SK-N-SH treated with all-trans-retinoic acid at 6 μM for 48 hours (cell line): ENCODE measurements around the gene EVA1C.
"Not testable (repeated sequence)": the region's sequence is repeated elsewhere in the genome, so short reads cannot be mapped to it uniquely, and the experiment has no call there.

Source experiments
- ATAC-seq: fragments of 200-7000 bp; cut with Tn5 transposase; 3 replicates; pipeline ENCODE4 v1.9.1; 2020; ENCODE audit warnings: mild to moderate bottlenecking, moderate library complexity
- ARNTL ChIP-seq: fragments of 450-650 bp; formaldehyde crosslinking; IDR thresholded peaks from 2 replicates; pipeline ENCODE4 v1.5.0; 2020; ENCODE audit warnings: low read depth, mild to moderate bottlenecking, moderate library complexity, borderline replicate concordance
- BACH2 ChIP-seq: fragments of 250-450 bp; sonication (Bioruptor Pico); IDR thresholded peaks from 2 replicates; pipeline ENCODE4 v1.9.0; 2021; ENCODE audit warnings: mild to moderate bottlenecking, borderline replicate concordance
- CREB5 ChIP-seq: fragments of 250-450 bp; sonication (Bioruptor Pico); IDR thresholded peaks from 2 replicates; pipeline ENCODE4 v1.5.1; 2020; ENCODE audit warnings: low read depth, mild to moderate bottlenecking, moderate library complexity
- CSDC2 ChIP-seq: fragments of 250-450 bp; sonication (Bioruptor Pico); IDR thresholded peaks from 2 replicates; pipeline ENCODE4 v1.5.0; 2020; ENCODE audit warnings: mild to moderate bottlenecking, moderate library complexity
- CSRNP3 ChIP-seq: fragments of 250-450 bp; sonication (Bioruptor Pico); IDR thresholded peaks from 2 replicates; pipeline ENCODE4 v1.5.1; 2021; ENCODE audit warnings: mild to moderate bottlenecking, moderate library complexity
- ESRRG ChIP-seq: fragments of 250-450 bp; sonication (Bioruptor Pico); IDR thresholded peaks from 2 replicates; pipeline ENCODE4 v1.6.1; 2021; ENCODE audit warnings: mild to moderate bottlenecking
- GLIS3 ChIP-seq: fragments of 250-450 bp; sonication (Bioruptor Pico); IDR thresholded peaks from 2 replicates; pipeline ENCODE4 v1.5.0; 2020; ENCODE audit warnings: mild to moderate bottlenecking, moderate library complexity
- ISL1 ChIP-seq: fragments of 250-450 bp; sonication (Bioruptor Pico); IDR thresholded peaks from 2 replicates; pipeline ENCODE4 v2.1.2; 2022; ENCODE audit warnings: mild to moderate bottlenecking, moderate library complexity
- POU6F1 ChIP-seq: fragments of 250-450 bp; sonication (Bioruptor Pico); IDR thresholded peaks from 2 replicates; pipeline ENCODE4 v1.8.0; 2021; ENCODE audit warnings: low read depth, mild to moderate bottlenecking, moderate library complexity, borderline replicate concordance
- PPARA ChIP-seq: fragments of 250-450 bp; sonication (Bioruptor Pico); IDR thresholded peaks from 2 replicates; pipeline ENCODE4 v1.5.0; 2020; ENCODE audit warnings: mild to moderate bottlenecking, borderline replicate concordance
- SNAI2 ChIP-seq: fragments of 250-450 bp; sonication (Bioruptor Pico); IDR thresholded peaks from 2 replicates; pipeline ENCODE4 v1.5.0; 2020; ENCODE audit warnings: mild to moderate bottlenecking, moderate library complexity
- TCF4 ChIP-seq: fragments of 250-450 bp; sonication (Bioruptor Pico); IDR thresholded peaks from 2 replicates; pipeline ENCODE4 v1.8.0; 2021; ENCODE audit warnings: mild to moderate bottlenecking, moderate library complexity, borderline replicate concordance
- TOX ChIP-seq: fragments of 250-450 bp; sonication (Bioruptor Pico); IDR thresholded peaks from 2 replicates; pipeline ENCODE4 v1.8.0; 2021; ENCODE audit warnings: mild to moderate bottlenecking, moderate library complexity, borderline replicate concordance
- ZC3H10 ChIP-seq: fragments of 250-450 bp; sonication (Bioruptor Pico); IDR thresholded peaks from 2 replicates; pipeline ENCODE4 v1.5.1; 2021; ENCODE audit warnings: mild to moderate bottlenecking, moderate library complexity
- ZFP3 ChIP-seq: fragments of 250-450 bp; sonication (Bioruptor Pico); IDR thresholded peaks from 2 replicates; pipeline ENCODE4 v1.5.0; 2020; ENCODE audit warnings: mild to moderate bottlenecking, moderate library complexity
- ZNF565 ChIP-seq: fragments of 450-650 bp; formaldehyde crosslinking; conservative IDR thresholded peaks from 2 replicates; pipeline ENCODE4 v1.5.0; 2020; ENCODE audit warnings: low read depth, mild to moderate bottlenecking, moderate library complexity
- ZNF70 ChIP-seq: fragments of 450-650 bp; formaldehyde crosslinking; IDR thresholded peaks from 2 replicates; pipeline ENCODE4 v1.5.0; 2020; ENCODE audit warnings: mild to moderate bottlenecking, moderate library complexity
- ZNF8 ChIP-seq: fragments of 450-650 bp; formaldehyde crosslinking; IDR thresholded peaks from 2 replicates; pipeline ENCODE4 v1.5.0; 2020; ENCODE audit warnings: mild to moderate bottlenecking, moderate library complexity
- TF ChIP-seq, protein P1 (sequence below): fragments of 250-450 bp; sonication (Bioruptor Pico); IDR thresholded peaks from 2 replicates; pipeline ENCODE4 v1.5.0; 2020; ENCODE audit warnings: mild to moderate bottlenecking, moderate library complexity
- TF ChIP-seq, protein P2 (sequence below): fragments of 250-450 bp; sonication (Bioruptor Pico); IDR thresholded peaks from 2 replicates; pipeline ENCODE4 v1.8.0; 2020; ENCODE audit warnings: mild to moderate bottlenecking, moderate library complexity, borderline replicate concordance

EVA1C gene

DNA sequence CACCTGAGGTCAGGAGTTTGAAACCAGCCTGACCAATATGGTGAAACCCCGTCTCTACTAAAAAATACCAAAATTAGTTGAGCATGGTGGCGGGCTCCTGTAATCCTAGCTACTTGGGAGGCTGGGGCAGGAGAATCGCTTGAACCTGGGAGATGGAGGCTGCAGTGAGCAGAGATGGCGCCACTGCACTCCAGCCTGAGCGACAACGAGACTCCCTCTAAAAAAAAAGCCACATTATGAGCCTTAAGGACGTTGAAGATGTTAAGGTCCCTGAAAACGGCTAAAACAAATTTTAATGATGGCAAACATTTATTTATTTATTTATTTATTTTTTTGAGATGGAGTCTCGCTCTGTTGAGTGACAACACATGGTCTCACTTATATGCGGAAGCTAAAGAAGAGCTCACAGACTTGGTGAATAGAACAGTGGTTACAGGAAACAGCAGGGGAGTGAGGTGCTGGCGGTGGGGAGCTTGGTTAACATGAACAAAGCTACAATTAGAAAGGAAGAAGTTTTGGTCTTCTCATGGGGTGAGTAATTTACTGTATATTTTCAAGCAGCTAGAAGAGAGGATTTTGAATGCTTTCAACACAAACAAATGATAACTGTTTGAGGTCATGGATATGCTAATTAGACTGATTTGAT lies 125.8 kb downstream of the EVA1C start:
- no peak for ATAC-seq
- no peak for TF ChIP-seq CSRNP3
- no peak for TF ChIP-seq CSDC2 (CRISPR knock-in tag)
- TF ChIP-seq, protein P1, sequence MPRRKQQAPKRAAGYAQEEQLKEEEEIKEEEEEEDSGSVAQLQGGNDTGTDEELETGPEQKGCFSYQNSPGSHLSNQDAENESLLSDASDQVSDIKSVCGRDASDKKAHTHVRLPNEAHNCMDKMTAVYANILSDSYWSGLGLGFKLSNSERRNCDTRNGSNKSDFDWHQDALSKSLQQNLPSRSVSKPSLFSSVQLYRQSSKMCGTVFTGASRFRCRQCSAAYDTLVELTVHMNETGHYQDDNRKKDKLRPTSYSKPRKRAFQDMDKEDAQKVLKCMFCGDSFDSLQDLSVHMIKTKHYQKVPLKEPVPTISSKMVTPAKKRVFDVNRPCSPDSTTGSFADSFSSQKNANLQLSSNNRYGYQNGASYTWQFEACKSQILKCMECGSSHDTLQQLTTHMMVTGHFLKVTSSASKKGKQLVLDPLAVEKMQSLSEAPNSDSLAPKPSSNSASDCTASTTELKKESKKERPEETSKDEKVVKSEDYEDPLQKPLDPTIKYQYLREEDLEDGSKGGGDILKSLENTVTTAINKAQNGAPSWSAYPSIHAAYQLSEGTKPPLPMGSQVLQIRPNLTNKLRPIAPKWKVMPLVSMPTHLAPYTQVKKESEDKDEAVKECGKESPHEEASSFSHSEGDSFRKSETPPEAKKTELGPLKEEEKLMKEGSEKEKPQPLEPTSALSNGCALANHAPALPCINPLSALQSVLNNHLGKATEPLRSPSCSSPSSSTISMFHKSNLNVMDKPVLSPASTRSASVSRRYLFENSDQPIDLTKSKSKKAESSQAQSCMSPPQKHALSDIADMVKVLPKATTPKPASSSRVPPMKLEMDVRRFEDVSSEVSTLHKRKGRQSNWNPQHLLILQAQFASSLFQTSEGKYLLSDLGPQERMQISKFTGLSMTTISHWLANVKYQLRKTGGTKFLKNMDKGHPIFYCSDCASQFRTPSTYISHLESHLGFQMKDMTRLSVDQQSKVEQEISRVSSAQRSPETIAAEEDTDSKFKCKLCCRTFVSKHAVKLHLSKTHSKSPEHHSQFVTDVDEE (CRISPR knock-in tag), result no peak
- no peak for TF ChIP-seq PPARA (CRISPR knock-in tag)
- TF ChIP-seq ZC3H10, result no peak
- TF ChIP-seq ZNF565, result no peak
- TF ChIP-seq, protein P2, sequence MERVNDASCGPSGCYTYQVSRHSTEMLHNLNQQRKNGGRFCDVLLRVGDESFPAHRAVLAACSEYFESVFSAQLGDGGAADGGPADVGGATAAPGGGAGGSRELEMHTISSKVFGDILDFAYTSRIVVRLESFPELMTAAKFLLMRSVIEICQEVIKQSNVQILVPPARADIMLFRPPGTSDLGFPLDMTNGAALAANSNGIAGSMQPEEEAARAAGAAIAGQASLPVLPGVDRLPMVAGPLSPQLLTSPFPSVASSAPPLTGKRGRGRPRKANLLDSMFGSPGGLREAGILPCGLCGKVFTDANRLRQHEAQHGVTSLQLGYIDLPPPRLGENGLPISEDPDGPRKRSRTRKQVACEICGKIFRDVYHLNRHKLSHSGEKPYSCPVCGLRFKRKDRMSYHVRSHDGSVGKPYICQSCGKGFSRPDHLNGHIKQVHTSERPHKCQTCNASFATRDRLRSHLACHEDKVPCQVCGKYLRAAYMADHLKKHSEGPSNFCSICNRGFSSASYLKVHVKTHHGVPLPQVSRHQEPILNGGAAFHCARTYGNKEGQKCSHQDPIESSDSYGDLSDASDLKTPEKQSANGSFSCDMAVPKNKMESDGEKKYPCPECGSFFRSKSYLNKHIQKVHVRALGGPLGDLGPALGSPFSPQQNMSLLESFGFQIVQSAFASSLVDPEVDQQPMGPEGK (CRISPR knock-in tag), result no peak
- TF ChIP-seq GLIS3 (CRISPR knock-in tag), result no peak
- TF ChIP-seq SNAI2 (CRISPR knock-in tag), result no peak
- no peak for TF ChIP-seq BACH2 (CRISPR knock-in tag)
- no peak for TF ChIP-seq ISL1 (CRISPR knock-in tag)
- TF ChIP-seq CREB5 (CRISPR knock-in tag), result no peak
- no peak for TF ChIP-seq POU6F1 (CRISPR knock-in tag)
- no peak for TF ChIP-seq ZNF8 (CRISPR knock-in tag)

GRCh38 chr21:32539378-32539777 lies 126.9 kb downstream of the EVA1C start:
- TF ChIP-seq ARNTL (CRISPR knock-in tag) (no peak), CSDC2 (CRISPR knock-in tag) (no peak)

GRCh38 chr21:32543056-32543455 lies 130.6 kb downstream of the EVA1C start:
- ATAC-seq, result not testable (repeated sequence)

More at GRCh38 chr21:32539378-32539777, 126.9 kb downstream of the EVA1C start:
- ATAC-seq, result no peak

- no peak for TF ChIP-seq ZNF565
- TF ChIP-seq ESRRG (CRISPR knock-in tag), result no peak
- TF ChIP-seq ZFP3 (CRISPR knock-in tag), result no peak
- TF ChIP-seq TCF4 (CRISPR knock-in tag), result no peak
- TF ChIP-seq TOX (CRISPR knock-in tag), result no peak
- TF ChIP-seq CSRNP3, result no peak
- TF ChIP-seq ARNTL (CRISPR knock-in tag), result no peak
- TF ChIP-seq CSDC2 (CRISPR knock-in tag), result no peak
- TF ChIP-seq ISL1 (CRISPR knock-in tag), result no peak
- TF ChIP-seq ZNF70, result no peak
- ATAC-seq, result no peak
These were observed 131.5 kb downstream of the EVA1C start for GRCh38 chr21:32543975-32544374.
